ENCODE data around the gene GARIN5B. TPM values are rescaled to one million over a fixed set of nuclear protein-coding genes. Genes with fewer than 3 reads are reported as not detected.

Gene GARIN5B
- total RNA-seq, 3 donors from 2014 or later: not detected

DNA sequence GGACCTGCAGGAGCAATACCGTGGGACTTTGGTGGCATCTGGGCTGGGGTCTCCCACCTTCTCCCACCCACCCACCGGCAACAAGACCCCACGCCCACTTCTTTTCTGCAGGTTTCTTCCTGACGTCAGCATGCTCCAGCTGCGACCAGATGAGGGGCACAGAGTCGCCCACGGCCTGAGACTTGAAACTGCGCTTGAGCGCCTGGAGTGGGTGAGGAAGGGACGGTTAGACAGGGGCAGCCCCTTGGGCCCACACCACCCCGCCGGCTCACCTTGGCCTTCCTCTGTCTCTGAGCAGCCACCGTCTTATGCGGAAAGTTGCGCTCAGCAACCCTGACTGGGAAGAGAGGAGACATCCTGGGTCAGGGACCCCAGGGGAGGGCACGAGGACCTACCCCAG lies 2.2 kb downstream of the GARIN5B start:
- Histone ChIP-seq H3K27me3 (no peaks in the 10 kb centered on the region), H3K27ac (no peak overlapping the region), H3K4me1 (no peaks in the 10 kb centered on the region), H3K36me3 (no peaks in the 10 kb centered on the region), H3K9me3 (no peaks in the 10 kb centered on the region), H3K4me3 (no peak overlapping the region)
- intact Hi-C loops (cut with DNase I; ENCODE audit: low total_unique reads): no loop called here
- DNase-seq (ENCODE audit: low spot score in 2 of 2): no peak
- TF ChIP-seq POLR2A (IDR thresholded peaks at IDR 0.05) (no peak), POLR2AphosphoS5 (IDR thresholded peaks at IDR 0.05) (no peak)
- TF ChIP-seq, protein P1, sequence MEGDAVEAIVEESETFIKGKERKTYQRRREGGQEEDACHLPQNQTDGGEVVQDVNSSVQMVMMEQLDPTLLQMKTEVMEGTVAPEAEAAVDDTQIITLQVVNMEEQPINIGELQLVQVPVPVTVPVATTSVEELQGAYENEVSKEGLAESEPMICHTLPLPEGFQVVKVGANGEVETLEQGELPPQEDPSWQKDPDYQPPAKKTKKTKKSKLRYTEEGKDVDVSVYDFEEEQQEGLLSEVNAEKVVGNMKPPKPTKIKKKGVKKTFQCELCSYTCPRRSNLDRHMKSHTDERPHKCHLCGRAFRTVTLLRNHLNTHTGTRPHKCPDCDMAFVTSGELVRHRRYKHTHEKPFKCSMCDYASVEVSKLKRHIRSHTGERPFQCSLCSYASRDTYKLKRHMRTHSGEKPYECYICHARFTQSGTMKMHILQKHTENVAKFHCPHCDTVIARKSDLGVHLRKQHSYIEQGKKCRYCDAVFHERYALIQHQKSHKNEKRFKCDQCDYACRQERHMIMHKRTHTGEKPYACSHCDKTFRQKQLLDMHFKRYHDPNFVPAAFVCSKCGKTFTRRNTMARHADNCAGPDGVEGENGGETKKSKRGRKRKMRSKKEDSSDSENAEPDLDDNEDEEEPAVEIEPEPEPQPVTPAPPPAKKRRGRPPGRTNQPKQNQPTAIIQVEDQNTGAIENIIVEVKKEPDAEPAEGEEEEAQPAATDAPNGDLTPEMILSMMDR (IDR thresholded peaks at IDR 0.05): no peak

DNA sequence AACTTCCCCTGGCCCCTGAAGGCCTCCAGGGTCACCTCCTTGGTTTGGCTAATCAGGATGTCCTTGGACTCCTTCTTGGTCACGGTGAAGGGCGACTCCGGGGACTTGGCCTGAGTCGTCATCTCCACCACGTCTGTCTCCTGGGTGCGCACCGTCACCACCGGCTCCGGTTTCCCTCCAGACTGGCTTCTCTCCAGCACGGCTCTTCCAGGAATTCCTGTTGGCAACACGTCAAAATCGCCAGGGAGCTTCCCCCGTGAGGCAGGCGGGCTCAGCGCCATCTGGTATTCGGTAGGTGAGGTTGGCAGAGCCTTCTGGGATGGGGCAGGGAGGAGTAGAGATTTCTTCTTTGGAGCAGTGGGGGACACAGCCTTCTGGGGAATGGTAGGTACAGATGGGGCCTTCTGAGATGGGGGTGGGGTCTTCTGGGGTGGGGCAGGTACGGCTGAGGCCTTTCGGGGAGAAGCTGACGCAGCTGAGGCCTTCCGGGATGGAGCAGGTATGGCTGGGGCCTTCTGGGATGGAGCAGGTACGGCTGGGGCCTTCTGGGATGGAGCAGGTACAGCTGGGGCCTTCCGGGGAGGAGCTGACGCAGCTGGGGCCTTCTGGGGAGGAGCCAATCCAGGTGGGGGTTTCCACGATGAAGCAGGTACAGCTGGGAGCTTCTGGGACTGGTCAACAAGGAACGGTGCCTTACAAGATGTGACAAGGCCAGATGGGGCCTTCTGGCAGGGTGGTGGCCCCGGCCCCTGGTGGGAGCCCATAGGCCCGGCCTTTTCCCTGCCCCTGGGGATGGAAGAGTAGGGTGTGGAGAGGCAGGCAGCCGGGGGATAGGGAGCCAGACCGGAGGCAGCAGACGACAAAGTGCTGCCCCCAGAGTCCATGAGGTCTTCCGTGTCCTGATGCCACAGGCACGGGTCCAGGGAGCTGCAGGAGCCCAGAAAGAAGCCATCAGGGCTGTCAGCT lies 3.8 kb downstream of the GARIN5B start:
- no peak for DNase-seq (ENCODE audit: low spot score in 2 of 2)
- H3K27me3 ChIP-seq: peaks cover 0 to 4% of the 10 kb centered on the region in 2 donors

DNA sequence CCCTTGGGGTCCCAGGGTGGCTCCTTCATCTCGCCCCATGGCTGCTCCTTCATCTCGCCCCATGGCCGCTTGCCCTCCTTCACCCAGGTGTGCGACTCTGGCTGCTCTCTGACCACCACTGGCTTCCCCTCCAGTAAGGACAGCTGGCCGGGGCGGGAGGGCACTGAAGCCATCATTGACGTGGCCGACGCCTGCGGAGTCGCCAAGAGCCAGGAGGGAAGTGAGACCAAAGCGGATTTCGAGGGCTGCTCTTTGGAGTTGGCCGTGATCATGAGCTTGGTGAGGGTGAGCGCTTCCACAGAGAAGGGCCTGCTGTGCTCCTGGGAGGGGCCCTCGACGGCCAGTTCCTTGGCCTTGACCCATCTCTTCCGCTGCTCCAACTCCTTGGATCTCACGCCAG lies 4.6 kb downstream of the GARIN5B start:
- H3K27ac ChIP-seq: no peak overlapping the region
- no peak for TF ChIP-seq POLR2A (IDR thresholded peaks at IDR 0.05)
- TF ChIP-seq, protein P1 (IDR thresholded peaks at IDR 0.05): no peak
- no peak for TF ChIP-seq POLR2AphosphoS5 (IDR thresholded peaks at IDR 0.05)
- H3K4me1 ChIP-seq: peaks cover 0 to 4% of the 10 kb centered on the region in 2 donors
- intact Hi-C loops (cut with DNase I; ENCODE audit: low total_unique reads): no loop called here
- DNase-seq (ENCODE audit: low spot score in 2 of 2): no peak
- H3K4me3 ChIP-seq: no peak overlapping the region
- H3K27me3 ChIP-seq: peaks cover 0 to 9% of the 10 kb centered on the region in 2 donors
- H3K36me3 ChIP-seq: no peaks in the 10 kb centered on the region
- H3K9me3 ChIP-seq: no peaks in the 10 kb centered on the region

More for the DNA sequence above, 3.8 kb downstream of the GARIN5B start:
- TF ChIP-seq POLR2A (IDR thresholded peaks at IDR 0.05) (no peak), POLR2AphosphoS5 (IDR thresholded peaks at IDR 0.05) (no peak)
- TF ChIP-seq, protein P1 (IDR thresholded peaks at IDR 0.05): no peak
- intact Hi-C loops (cut with DNase I; ENCODE audit: low total_unique reads): no loop called here
- peaks cover 0 to 3% of the 10 kb centered on the region in 2 donors for H3K4me1 ChIP-seq
- no peaks in the 10 kb centered on the region for H3K36me3 ChIP-seq
- H3K9me3 ChIP-seq: no peaks in the 10 kb centered on the region
- H3K4me3 ChIP-seq: no peak overlapping the region
- H3K27ac ChIP-seq: no peak overlapping the region

DNA sequence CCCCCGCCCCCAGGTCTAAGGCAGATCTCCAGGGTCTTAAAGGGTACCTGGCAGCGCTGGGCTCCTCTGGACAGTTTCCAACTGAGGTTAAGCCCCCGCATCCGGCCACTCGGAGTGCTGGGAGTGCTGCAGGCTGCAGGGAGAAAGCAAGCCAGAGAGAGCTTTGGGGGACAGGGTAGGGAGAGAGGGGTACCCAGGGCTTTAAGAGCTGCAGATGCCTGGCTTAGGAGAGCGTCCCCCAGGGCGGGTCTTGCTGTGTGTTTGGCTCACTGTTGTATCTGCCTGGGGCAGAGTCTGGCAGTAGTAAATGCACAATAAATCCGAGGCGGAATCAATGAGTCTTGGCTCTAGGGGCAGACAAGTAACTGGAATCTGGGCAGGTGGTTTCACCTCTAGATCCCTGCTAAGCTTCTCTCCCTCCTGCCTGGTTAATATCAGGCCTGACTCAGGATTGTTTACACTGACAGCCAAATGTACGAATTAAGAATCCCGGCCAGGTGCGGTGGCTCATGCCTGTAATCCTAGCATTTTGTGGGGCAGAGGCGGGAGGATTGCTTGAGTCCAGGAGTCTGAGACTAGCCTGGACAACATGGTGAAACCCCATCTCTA lies 7.7 kb downstream of the GARIN5B start:
- H3K27me3 ChIP-seq: peaks cover 11 to 32% of the 10 kb centered on the region in 2 donors

More for the DNA sequence above, 7.7 kb downstream of the GARIN5B start:
- H3K27ac ChIP-seq: peak overlapping the region in 1 of 2 donors; percentile 6
- H3K36me3 ChIP-seq: no peaks in the 10 kb centered on the region
- TF ChIP-seq POLR2AphosphoS5 (IDR thresholded peaks at IDR 0.05) (no peak), POLR2A (IDR thresholded peaks at IDR 0.05) (no peak)
- TF ChIP-seq, protein P1 (IDR thresholded peaks at IDR 0.05): no peak
- H3K9me3 ChIP-seq: no peaks in the 10 kb centered on the region
- H3K4me3 ChIP-seq: no peak overlapping the region
- no peak for DNase-seq (ENCODE audit: low spot score in 2 of 2)
- peaks cover 0 to 4% of the 10 kb centered on the region in 2 donors for H3K4me1 ChIP-seq
- intact Hi-C loops (cut with DNase I; ENCODE audit: low total_unique reads): no loop called here
